Mesothelial cell of epicardium (in vitro differentiated cells): ENCODE data around the gene MYL6. TPM values are rescaled to one million over a fixed set of nuclear protein-coding genes. Genes with fewer than 3 reads are reported as not detected.
A peak's percentile ranks its signal among the peaks of the same experiment; 100 is the strongest.

Source experiments
- DNase-seq, 2 experiments: peaks; one replicate each; pipeline ENCODE4 v3.0.0; 2021; ENCODE audit warnings: low spot score in 2 of 2; ENCODE audit not compliant: unreplicated experiment in 2 of 2
- H3K27ac Mint-ChIP-seq: 2 replicates; pipeline ENCODE4 v1.8.0; 2021; ENCODE audit warnings: mixed read lengths
- H3K27me3 Mint-ChIP-seq: 2 replicates; pipeline ENCODE4 v1.8.0; 2021; ENCODE audit warnings: low read depth, mixed read lengths
- H3K36me3 Mint-ChIP-seq: 2 replicates; pipeline ENCODE4 v1.8.0; 2021; ENCODE audit warnings: mixed read lengths
- H3K4me1 Mint-ChIP-seq: 2 replicates; pipeline ENCODE4 v1.8.0; 2021; ENCODE audit warnings: mixed read lengths
- H3K4me3 Mint-ChIP-seq: 2 replicates; pipeline ENCODE4 v1.8.0; 2021; ENCODE audit warnings: mild to moderate bottlenecking, moderate library complexity, mixed read lengths
- H3K9me3 Mint-ChIP-seq: 2 replicates; pipeline ENCODE4 v1.8.0; 2021; ENCODE audit warnings: mixed read lengths
- total RNA-seq: library from RNA; stranded (reverse); gene quantifications from 3 replicates; pipeline ENCODE4 v1.2.1, GENCODE V29; 2021
- TF ChIP-seq, protein P1 (sequence below): fragments of 200-600 bp; sonication (generic); IDR thresholded peaks from one replicate; pipeline ENCODE4 v1.5.0; 2021; ENCODE audit warnings: antibody characterized with exemption; ENCODE audit not compliant: unreplicated experiment

The MYL6 gene
- total RNA-seq, 1 donor from 2014 or later = 827 TPM

DNA sequence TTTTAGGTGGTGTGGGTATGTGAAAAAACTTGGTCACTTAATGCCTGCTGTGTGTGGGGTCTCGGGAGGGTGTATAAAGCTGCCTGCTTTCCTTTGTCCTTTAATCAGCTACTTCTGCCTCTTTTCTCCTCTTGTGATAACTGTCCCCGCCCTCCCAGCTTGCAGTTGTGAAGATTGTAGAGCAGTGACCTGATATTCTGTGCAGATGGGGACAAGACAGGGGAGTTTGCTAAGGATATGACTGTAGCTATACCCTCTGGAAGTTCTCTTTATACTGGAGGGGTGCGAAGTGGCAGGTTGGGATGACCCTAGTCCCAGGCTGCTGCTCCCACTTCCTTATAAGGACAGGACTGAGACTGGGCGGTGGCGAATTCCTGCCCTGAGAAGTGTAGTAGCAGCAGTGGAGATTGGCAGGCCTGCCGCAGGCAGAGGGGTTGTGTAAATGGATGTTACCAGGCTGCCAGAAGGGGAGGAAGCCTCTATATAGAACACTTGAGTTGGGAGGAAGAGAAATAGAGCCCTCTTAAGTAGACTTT lies 835 bp downstream of the MYL6 start:
- TF ChIP-seq, protein P1, sequence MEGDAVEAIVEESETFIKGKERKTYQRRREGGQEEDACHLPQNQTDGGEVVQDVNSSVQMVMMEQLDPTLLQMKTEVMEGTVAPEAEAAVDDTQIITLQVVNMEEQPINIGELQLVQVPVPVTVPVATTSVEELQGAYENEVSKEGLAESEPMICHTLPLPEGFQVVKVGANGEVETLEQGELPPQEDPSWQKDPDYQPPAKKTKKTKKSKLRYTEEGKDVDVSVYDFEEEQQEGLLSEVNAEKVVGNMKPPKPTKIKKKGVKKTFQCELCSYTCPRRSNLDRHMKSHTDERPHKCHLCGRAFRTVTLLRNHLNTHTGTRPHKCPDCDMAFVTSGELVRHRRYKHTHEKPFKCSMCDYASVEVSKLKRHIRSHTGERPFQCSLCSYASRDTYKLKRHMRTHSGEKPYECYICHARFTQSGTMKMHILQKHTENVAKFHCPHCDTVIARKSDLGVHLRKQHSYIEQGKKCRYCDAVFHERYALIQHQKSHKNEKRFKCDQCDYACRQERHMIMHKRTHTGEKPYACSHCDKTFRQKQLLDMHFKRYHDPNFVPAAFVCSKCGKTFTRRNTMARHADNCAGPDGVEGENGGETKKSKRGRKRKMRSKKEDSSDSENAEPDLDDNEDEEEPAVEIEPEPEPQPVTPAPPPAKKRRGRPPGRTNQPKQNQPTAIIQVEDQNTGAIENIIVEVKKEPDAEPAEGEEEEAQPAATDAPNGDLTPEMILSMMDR = no peak
- peak overlapping the region; percentile 96 for H3K27ac Mint-ChIP-seq
- H3K9me3 Mint-ChIP-seq = no peaks in the 10 kb centered on the region
- peaks cover 30% of the 10 kb centered on the region for H3K36me3 Mint-ChIP-seq
- peaks cover 35% of the 10 kb centered on the region for H3K4me1 Mint-ChIP-seq
- no peaks in the 10 kb centered on the region for H3K27me3 Mint-ChIP-seq
- peak overlapping the region; percentile 91 for H3K4me3 Mint-ChIP-seq
- peak in 1 of 2 experiments; percentile 51 for DNase-seq

DNA sequence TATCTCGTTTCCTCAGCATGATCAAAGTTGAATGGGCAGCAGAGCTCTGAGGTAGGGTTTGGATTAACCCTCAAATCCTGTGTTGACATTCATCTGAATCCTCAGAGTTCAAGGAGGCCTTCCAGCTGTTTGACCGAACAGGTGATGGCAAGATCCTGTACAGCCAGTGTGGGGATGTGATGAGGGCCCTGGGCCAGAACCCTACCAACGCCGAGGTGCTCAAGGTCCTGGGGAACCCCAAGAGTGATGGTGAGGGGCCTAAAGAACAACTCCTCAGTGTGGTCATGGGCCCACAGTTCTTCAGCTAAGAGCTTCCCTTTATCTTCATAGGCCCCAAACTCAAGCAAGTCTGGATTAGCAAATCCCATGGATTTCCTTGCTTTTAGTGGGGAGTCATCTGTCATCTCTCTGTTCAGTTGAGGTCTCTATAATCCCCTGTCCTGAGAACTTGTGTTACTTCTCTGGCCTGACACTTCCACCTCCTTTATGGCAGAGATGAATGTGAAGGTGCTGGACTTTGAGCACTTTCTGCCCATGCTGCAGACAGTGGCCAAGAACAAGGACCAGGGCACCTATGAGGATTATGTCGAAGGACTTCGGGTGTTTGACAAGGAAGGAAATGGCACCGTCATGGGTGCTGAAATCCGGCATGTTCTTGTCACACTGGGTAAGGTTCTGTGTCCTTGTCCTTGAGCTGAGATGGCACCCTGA lies 1.5 kb downstream of the MYL6 start:
- Mint-ChIP-seq H3K27ac (peak overlapping the region; percentile 96), H3K36me3 (peaks cover 36% of the 10 kb centered on the region), H3K4me1 (peaks cover 35% of the 10 kb centered on the region), H3K9me3 (no peaks in the 10 kb centered on the region), H3K27me3 (no peaks in the 10 kb centered on the region), H3K4me3 (peak overlapping the region; percentile 91)
- TF ChIP-seq, protein P1 = no peak
- DNase-seq = no peak

DNA sequence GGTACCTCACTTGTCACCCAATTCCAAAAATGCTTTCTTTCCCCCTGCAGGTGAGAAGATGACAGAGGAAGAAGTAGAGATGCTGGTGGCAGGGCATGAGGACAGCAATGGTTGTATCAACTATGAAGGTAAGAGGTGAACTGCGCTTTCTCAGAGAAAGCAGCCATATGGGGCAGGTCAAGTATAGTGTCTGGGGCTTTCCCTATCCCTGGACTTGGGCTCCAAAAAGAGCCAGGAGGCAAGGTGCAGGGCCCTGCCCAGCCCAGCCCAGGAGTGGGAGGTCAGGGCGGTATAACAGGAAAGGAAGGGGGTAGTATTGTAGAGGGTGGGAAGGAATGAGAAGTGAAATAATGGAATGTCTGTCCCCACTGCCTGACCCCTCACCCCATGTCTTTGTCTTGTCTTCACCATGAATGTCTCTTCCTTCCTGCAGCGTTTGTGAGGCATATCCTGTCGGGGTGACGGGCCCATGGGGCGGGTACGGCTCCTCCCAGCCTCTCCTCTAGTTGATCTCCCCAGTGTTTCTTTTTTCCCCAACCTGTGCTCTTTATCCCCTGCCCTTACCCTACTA lies 2.1 kb downstream of the MYL6 start:
- TF ChIP-seq, protein P1 = no peak
- no peak for DNase-seq
- Mint-ChIP-seq H3K27me3 (no peaks in the 10 kb centered on the region), H3K4me3 (peak overlapping the region; percentile 91), H3K27ac (peak overlapping the region; percentile 96), H3K4me1 (peaks cover 35% of the 10 kb centered on the region), H3K9me3 (no peaks in the 10 kb centered on the region), H3K36me3 (peaks cover 31% of the 10 kb centered on the region)

DNA sequence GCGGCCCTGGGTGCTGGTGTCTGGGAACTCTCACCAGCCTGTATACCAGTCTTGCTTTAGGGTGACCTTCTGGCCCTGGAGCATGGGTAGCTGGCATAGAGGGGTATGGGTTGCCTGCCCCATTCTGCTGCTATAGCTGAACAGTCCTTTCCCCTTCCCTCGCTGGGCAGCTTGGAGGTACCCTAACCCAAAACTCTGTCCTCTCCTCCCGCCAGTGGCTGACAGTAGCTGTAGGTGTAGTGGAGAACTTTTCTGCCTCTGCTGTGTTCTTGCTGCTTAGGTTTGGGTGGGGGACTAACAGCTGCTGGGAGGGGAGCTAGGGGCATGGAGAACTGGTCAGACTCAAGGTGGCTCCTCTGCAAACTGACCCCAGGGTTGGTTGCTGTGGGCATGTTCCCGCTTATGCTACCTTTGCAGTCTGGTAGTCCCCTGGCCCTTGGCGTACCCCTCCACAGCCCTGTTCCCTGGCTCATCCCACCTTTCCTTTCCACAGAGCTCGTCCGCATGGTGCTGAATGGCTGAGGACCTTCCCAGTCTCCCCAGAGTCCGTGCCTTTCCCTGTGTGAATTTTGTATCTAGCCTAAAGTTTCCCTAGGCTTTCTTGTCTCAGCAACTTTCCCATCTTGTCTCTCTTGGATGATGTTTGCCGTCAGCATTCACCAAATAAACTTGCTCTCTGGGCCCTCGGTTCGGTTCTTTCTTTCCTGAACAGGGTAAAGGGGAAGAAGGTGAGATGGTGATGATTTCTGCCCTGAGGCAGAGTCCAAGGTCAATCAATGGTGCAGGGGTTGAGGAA lies 2.9 kb downstream of the MYL6 start:
- Mint-ChIP-seq H3K4me3 (peak overlapping the region; percentile 91), H3K9me3 (no peaks in the 10 kb centered on the region), H3K27ac (peak overlapping the region; percentile 96), H3K27me3 (no peaks in the 10 kb centered on the region), H3K36me3 (peaks cover 30% of the 10 kb centered on the region), H3K4me1 (peaks cover 35% of the 10 kb centered on the region)
- DNase-seq = no peak
- TF ChIP-seq, protein P1 = no peak

DNA sequence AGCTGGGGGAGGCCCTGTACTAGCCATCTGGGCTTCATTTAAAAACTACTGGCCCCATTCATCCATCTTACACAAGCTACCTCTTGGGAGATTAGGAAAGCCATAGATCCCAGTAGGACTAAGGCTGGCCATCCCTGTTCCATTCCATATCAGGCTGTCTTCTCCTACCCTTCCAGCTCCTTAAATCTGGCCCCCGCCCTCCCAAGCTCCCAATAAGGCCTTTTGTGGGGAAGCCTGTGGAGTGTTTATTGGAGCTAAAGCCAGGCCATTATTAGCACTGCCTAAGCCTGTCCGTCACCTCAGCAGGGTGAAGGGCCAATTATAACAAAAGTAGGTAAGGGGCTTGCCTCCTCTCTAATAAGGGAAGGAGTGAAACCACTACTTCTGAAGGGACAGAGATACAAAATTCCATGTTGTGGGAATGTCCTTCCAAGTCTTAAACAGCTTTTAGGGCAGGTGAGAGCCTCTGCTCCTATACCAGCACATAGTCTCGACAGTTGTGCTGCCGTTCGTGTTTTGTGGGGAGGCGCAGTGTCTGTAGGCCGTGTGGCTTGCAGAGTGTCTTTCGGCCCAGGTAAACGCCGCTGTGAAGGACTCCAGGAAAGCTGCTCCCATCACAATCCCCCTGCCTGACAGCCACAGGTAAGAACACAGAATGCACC lies 3.7 kb downstream of the MYL6 start:
- H3K36me3 Mint-ChIP-seq = peaks cover 30% of the 10 kb centered on the region
- H3K27me3 Mint-ChIP-seq = no peaks in the 10 kb centered on the region
- H3K4me3 Mint-ChIP-seq = peak overlapping the region; percentile 44
- TF ChIP-seq, protein P1 = no peak
- no peak for DNase-seq
- H3K9me3 Mint-ChIP-seq = no peaks in the 10 kb centered on the region
- peaks cover 35% of the 10 kb centered on the region for H3K4me1 Mint-ChIP-seq
- H3K27ac Mint-ChIP-seq = peak overlapping the region; percentile 96
